HG03175 (cell line): Measurements from ENCODE around the gene NUDCD3.
"Not testable (repeated sequence)": the region's sequence is repeated elsewhere in the genome, so short reads cannot be mapped to it uniquely, and the experiment has no call there.

ENCODE experiments used
- ATAC-seq: cut with Tn5 transposase; IDR thresholded peaks from one replicate; pipeline ENCODE4 v1.9.1; 2021; ENCODE audit warnings: mild to moderate bottlenecking, moderate library complexity; ENCODE audit not compliant: unreplicated experiment

NUDCD3 gene

GRCh38 chr7:44449584-44449928 lies 40.9 kb downstream of the NUDCD3 start:
- ATAC-seq = no peak

- no peak for ATAC-seq
Observed at GRCh38 chr7:44448922-44449583, 41.4 kb downstream of the NUDCD3 start.

DNA sequence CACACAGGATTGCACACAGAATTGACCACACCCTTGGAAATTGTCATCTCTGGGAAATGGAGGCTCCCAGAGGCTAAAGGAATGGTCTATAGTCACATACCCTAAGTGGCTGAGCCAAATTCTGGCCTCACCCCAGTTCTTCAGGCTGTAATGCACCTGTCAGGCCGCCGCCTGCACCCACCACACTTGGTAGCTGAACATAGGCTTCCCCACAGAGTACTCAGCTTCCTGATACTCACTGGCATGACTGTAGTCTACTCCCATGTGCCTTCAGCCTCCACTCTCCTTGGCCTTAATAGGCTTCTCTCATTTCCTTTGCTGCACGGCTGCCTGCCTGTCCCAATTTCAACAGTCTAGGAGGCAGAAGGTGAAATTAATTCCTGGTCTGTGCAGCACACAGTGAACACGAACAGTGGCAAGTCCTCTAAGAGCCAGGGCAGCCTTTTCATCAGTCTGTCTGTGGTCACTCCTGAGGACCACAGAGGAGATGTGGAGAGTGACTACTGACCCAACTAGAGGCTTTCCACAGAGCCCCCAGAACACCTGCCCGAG lies 42.5 kb downstream of the NUDCD3 start:
- no peak for ATAC-seq

GRCh38 chr7:44445986-44446671 lies 44.3 kb downstream of the NUDCD3 start:
- ATAC-seq = no peak

DNA sequence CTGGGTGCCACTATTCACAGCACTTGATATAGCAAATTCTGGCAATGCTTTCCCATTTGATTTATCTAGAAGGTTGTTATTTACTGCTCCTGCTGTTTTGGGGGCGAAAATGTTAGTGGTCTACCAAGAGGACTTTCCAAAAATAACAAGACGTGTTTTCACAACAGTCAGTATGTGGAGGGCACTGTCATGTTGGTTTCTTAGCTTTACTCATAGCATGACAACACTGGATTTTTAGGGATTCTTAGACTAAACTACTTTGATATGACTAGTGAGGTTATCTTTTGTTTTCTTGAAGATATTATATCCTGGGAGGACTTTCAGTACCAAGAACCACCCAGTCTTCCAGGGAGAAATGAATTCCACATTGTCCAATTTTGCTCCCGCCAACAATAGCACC lies 49.4 kb downstream of the NUDCD3 start:
- ATAC-seq = no peak

- ATAC-seq = no peak
Observed at GRCh38 chr7:44440577-44441078, 49.8 kb downstream of the NUDCD3 start.

- ATAC-seq = no peak
Observed at GRCh38 chr7:44439926-44440325, 50.5 kb downstream of the NUDCD3 start.

- ATAC-seq = no peak
Observed at GRCh38 chr7:44438816-44439215, 51.6 kb downstream of the NUDCD3 start.

DNA sequence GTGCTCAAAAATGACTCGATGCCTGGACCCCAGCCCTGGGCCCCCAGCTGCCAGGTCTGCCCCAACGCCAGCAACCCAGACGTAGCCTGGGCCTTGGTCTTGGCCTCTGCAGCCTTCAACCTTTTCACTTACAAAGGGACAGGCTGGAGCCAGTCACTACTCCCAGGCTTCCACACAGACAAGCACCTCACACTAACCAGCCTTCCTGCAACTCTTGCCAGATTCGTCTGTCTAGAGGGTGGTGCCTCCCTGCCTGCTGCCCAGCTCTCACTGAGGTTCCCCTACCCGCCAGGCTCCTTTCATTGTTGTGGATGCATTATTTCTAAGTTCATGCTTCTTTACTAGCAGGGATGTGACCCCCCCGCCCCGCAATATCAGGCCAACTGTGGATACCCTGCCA lies 56.3 kb downstream of the NUDCD3 start:
- ATAC-seq = no peak

GRCh38 chr7:44433255-44434022 lies 57.0 kb downstream of the NUDCD3 start:
- no peak for ATAC-seq

DNA sequence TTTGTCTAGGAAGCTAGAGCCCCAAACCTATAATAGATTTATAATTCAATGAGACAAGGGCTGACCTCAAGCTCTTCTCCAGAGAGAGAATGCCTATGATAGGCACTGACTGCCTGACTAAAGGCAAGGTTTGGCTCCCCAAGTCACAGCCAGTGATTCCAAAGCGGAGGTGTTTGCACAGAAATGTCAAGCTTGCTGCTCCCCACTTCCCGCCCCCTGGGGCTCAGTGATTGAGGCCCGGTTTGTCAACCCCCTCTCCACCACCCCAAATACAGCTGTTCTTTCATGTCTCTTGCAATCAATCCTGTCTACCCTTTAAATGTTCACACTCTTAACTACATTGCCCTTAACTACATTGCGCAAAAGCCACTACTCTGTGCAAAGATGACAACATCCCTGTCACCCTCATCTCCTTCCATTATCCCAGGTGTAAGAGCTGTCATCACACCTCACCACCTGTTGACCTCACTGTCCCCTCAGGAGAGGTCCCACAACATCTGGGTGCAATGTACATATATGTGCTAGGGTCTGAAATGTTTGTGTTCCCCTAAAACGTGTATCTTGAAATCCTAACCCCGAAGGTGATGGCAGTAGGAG lies 58.0 kb downstream of the NUDCD3 start:
- no peak for ATAC-seq

- peak; percentile 56 for ATAC-seq
Observed at GRCh38 chr7:44431091-44431608, 59.3 kb downstream of the NUDCD3 start.

DNA sequence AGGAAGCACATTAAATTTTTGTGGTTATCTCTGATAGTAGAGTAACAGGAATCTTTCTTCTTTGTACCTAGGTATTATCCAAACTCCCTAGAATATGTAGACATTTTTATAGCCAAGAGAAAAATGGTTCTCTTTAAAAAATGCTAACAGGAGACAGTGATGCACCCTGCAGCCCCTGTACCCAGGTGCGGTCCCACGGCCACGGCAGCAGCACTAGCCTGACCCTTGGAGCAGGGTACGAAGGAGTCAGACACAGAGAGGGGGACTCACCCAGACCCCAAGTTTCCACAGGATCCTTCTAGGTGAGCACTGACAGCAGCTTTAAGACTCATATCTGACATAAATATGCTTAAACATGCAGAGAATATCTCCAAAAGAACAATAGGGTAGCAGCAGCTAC lies 60.4 kb downstream of the NUDCD3 start:
- no peak for ATAC-seq

GRCh38 chr7:44424762-44425161 lies 65.7 kb downstream of the NUDCD3 start:
- ATAC-seq = not testable (repeated sequence)

DNA sequence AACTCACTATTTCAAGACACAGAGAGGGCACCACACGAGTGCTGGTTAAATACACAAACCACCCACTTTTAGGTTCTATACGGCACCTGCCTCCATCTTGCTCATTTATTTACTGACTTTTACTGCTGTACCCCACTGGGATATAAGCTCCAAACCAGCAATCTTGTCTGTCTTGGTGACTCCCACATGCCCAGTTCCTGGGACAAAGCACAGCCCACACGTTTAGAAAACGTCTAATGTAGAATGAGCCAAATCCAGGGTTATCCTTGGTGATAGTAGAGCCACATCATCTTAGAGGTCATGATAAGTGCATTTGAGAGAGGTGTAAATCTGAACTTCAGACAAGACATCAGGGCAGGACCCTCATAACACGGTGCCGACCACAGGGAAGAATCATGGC lies 73.5 kb downstream of the NUDCD3 start:
- no peak for ATAC-seq

DNA sequence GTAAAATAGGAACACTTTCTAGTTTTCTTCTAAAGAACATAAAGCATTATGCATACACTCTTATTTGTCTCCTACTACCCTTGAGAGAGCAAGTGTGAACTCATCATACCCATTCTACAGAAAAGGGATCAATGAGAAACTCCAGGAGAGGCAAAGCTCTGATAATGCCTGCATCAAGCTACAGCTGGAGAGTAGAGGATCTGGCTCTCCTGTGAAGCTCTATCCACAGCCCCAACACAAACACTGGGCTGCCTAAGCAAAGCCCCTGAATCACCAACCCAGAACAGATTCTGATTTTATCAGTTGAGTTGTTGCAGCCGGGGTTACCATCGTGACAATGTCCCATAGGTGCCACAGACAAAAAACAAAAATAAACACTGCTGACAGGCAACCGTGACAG lies 74.9 kb downstream of the NUDCD3 start:
- ATAC-seq = no peak

DNA sequence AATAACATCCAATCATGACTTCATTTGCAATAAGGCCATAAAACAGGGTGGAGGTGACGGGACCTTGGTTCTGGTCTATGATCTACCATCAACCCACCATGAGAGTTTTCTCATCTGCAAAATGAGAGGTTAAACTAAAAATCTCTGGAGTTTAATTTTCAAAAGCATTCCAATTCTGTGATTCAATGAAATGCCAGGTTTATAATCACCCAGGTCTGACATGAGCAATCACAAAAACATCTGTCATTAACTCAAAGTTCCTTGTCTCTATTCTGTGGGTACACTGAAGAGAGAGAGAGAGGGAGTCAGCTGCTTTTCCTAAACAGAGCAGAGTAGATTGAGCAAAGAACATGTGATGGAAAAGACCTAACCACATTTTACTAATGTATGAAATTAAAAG lies 75.4 kb downstream of the NUDCD3 start:
- ATAC-seq = no peak

- no peak for ATAC-seq
Observed at GRCh38 chr7:44411306-44411705, 79.2 kb downstream of the NUDCD3 start.

DNA sequence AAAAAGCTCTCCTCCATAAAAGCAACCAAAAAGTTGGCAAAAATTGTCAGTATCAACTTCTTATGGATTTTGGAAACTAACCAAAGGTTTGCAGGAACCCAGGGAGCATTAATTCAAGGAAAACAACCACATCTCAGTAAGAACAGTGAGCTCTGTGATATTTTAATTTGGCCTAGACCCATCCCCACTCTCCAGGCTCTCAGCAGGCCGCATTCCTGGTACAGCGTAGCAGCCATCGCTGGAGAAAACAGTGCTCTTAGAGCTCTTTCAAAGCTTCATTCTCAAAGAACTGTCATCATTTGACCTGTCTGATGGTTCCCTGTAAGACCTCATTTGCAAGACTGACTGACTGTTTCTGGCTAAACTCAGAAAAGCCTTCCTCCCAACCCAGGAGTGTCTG lies 81.9 kb downstream of the NUDCD3 start:
- ATAC-seq = no peak

GRCh38 chr7:44403775-44404174 lies 86.7 kb downstream of the NUDCD3 start:
- ATAC-seq = no peak

GRCh38 chr7:44403176-44403759 lies 87.2 kb downstream of the NUDCD3 start:
- ATAC-seq = no peak
